ENCODE results near the gene IL18RAP. TPM values are rescaled to one million over a fixed set of nuclear protein-coding genes. Genes with fewer than 3 reads are reported as not detected.

IL18RAP gene
- 0.40 and 0.80 TPM in 2 replicates for total RNA-seq
- polyA plus RNA-seq, result not detected in 2 replicates

- H3K79me2 ChIP-seq, result no peaks in the 10 kb centered on the region
- H3K9me2 ChIP-seq (replicated peaks; ENCODE audit: insufficient read depth), result no peaks in the 10 kb centered on the region
- peaks cover 13% of the 10 kb centered on the region for H3K27me3 ChIP-seq
- H4K20me1 ChIP-seq (ENCODE audit: insufficient read depth, poor library complexity, severe bottlenecking), result no peaks in the 10 kb centered on the region
- no peaks in the 10 kb centered on the region for H3K4me1 ChIP-seq (ENCODE audit: insufficient read depth)
- H3K9me3 ChIP-seq (ENCODE audit: low read depth), result no peaks in the 10 kb centered on the region
- H3K4me3 ChIP-seq, result no peak within 1 kb of the TSS
- no peak for TF ChIP-seq CTCF (IDR thresholded peaks at IDR 0.05; ENCODE audit: poor library complexity)
- H3K36me3 ChIP-seq (replicated peaks; ENCODE audit: insufficient read depth, low read depth), result no peaks in the 10 kb centered on the region
- 89% methylated on average over 3 of the region's 3 CpGs for whole genome bisulfite sequencing (ENCODE audit: low lambda C conversion rate, missing lambda C conversion rate)
- no peak within 1 kb of the TSS for H2AFZ ChIP-seq
- no peak within 1 kb of the TSS for H3K4me2 ChIP-seq
- no peak within 1 kb of the TSS for H3K27ac ChIP-seq
- no peak for DNase-seq (ENCODE audit: low spot score)
Measured at GRCh38 chr2:102422910-102423309, at the start of gene IL18RAP. TSS of gene IL18RAP (plus strand) at chr2:102423160. CDS start at chr2:102423278, 118 bp downstream.

- H3K27me3 ChIP-seq, result no peaks in the 10 kb centered on the region
- 77% methylated on average over 1 of the region's 1 CpG for WGBS (ENCODE audit: low lambda C conversion rate, missing lambda C conversion rate)
Measured at GRCh38 chr2:102376052-102376591, 46.8 kb upstream of the IL18RAP start.

GRCh38 chr2:102383722-102384121 is 39.2 kb upstream of the IL18RAP start:
- no peaks in the 10 kb centered on the region for H3K9me2 ChIP-seq (replicated peaks; ENCODE audit: insufficient read depth)
- no peak for DNase-seq (ENCODE audit: low spot score)
- no peaks in the 10 kb centered on the region for H4K20me1 ChIP-seq (ENCODE audit: insufficient read depth, poor library complexity, severe bottlenecking)
- H3K79me2 ChIP-seq, result no peaks in the 10 kb centered on the region
- no peaks in the 10 kb centered on the region for H3K4me1 ChIP-seq (ENCODE audit: insufficient read depth)
- no peaks in the 10 kb centered on the region for H3K27me3 ChIP-seq
- H3K36me3 ChIP-seq (replicated peaks; ENCODE audit: insufficient read depth, low read depth), result no peaks in the 10 kb centered on the region
- H2AFZ ChIP-seq, result no peak overlapping the region
- no peak for TF ChIP-seq EZH2 (IDR thresholded peaks at IDR 0.05; ENCODE audit: borderline replicate concordance)
- H3K27ac ChIP-seq, result no peak overlapping the region
- no peak overlapping the region for H3K4me3 ChIP-seq
- H3K4me2 ChIP-seq, result no peak overlapping the region
- H3K9me3 ChIP-seq (ENCODE audit: low read depth), result no peaks in the 10 kb centered on the region

More at GRCh38 chr2:102376052-102376591, 46.8 kb upstream of the IL18RAP start:
- DNase-seq (ENCODE audit: low spot score), result no peak
- Histone ChIP-seq H3K36me3 (replicated peaks; ENCODE audit: insufficient read depth, low read depth) (no peaks in the 10 kb centered on the region), H3K4me1 (ENCODE audit: insufficient read depth) (no peaks in the 10 kb centered on the region), H3K9me2 (replicated peaks; ENCODE audit: insufficient read depth) (no peaks in the 10 kb centered on the region), H3K79me2 (no peaks in the 10 kb centered on the region), H3K4me3 (no peak overlapping the region), H2AFZ (no peak overlapping the region), H3K4me2 (no peak overlapping the region), H4K20me1 (ENCODE audit: insufficient read depth, poor library complexity, severe bottlenecking) (no peaks in the 10 kb centered on the region), H3K27ac (no peak overlapping the region), H3K9me3 (ENCODE audit: low read depth) (no peaks in the 10 kb centered on the region)
- TF ChIP-seq EZH2phosphoT487 (IDR thresholded peaks at IDR 0.05; ENCODE audit: low read depth, severe bottlenecking, unreplicated experiment) (no peak), EZH2 (IDR thresholded peaks at IDR 0.05; ENCODE audit: borderline replicate concordance) (no peak), CTCF (IDR thresholded peaks at IDR 0.05; ENCODE audit: poor library complexity) (no peak)

GRCh38 chr2:102385522-102385921 is 37.4 kb upstream of the IL18RAP start:
- Histone ChIP-seq H3K4me3 (no peak overlapping the region), H3K9me2 (replicated peaks; ENCODE audit: insufficient read depth) (no peaks in the 10 kb centered on the region), H2AFZ (no peak overlapping the region), H3K27ac (no peak overlapping the region), H3K79me2 (no peaks in the 10 kb centered on the region), H3K9me3 (ENCODE audit: low read depth) (no peaks in the 10 kb centered on the region), H4K20me1 (ENCODE audit: insufficient read depth, poor library complexity, severe bottlenecking) (no peaks in the 10 kb centered on the region), H3K4me1 (ENCODE audit: insufficient read depth) (no peaks in the 10 kb centered on the region), H3K27me3 (no peaks in the 10 kb centered on the region), H3K36me3 (replicated peaks; ENCODE audit: insufficient read depth, low read depth) (no peaks in the 10 kb centered on the region), H3K4me2 (no peak overlapping the region)
- TF ChIP-seq EZH2 (IDR thresholded peaks at IDR 0.05; ENCODE audit: borderline replicate concordance) (no peak), CTCF (IDR thresholded peaks at IDR 0.05; ENCODE audit: poor library complexity) (no peak), EZH2phosphoT487 (IDR thresholded peaks at IDR 0.05; ENCODE audit: low read depth, severe bottlenecking, unreplicated experiment) (no peak)
- DNase-seq (ENCODE audit: low spot score), result no peak
- WGBS (ENCODE audit: low lambda C conversion rate, missing lambda C conversion rate), result 76% methylated on average over 1 of the region's 1 CpG
